Tibial nerve (tissue), 4 donors: ENCODE measurements around the gene PTPRCAP. TPM values are rescaled to one million over a fixed set of nuclear protein-coding genes. Genes with fewer than 3 reads are reported as not detected.
A peak's percentile ranks its signal among the peaks of the same experiment; 100 is the strongest.

Experiments
- DNase-seq, 2 donors: peaks; one replicate each; pipeline ENCODE4 v3.0.0-alpha.2; 2019; ENCODE audit warnings: low spot score in 2 of 2
- H3K27ac ChIP-seq, 4 donors: fragments of 200-600 bp; sonication (generic) in 3 of 4; one replicate each; pipeline ENCODE4 v1.5.1; 2017 to 2019; ENCODE audit warnings: mild to moderate bottlenecking in 1 of 4
- H3K27me3 ChIP-seq, 2 donors: fragments of 200-600 bp; sonication (generic) in 1 of 2; one replicate each; pipeline versions ENCODE4 v1.5.1 to v1.6.0; 2017 to 2019
- H3K36me3 ChIP-seq, 3 donors: fragments of 200-600 bp; sonication (generic); one replicate each; pipeline ENCODE4 v1.5.1; 2018 to 2019
- H3K4me1 ChIP-seq, 4 donors: fragments of 200-600 bp; sonication (generic) in 3 of 4; one replicate each; pipeline ENCODE4 v1.5.1; 2017 to 2019
- H3K4me3 ChIP-seq, 4 donors: fragments of 200-600 bp; sonication (generic) in 3 of 4; one replicate each; pipeline ENCODE4 v1.5.1; 2017 to 2019; ENCODE audit warnings: mild to moderate bottlenecking in 1 of 4, moderate library complexity in 1 of 4
- H3K9me3 ChIP-seq, 4 donors: fragments of 200-600 bp; sonication (generic) in 3 of 4; one replicate each; pipeline ENCODE4 v1.5.1; 2017 to 2019
- CTCF ChIP-seq, 5 experiments: fragments of 200-600 bp in 3 of 5; fragments of 450-650 bp in 2 of 5; sonication (generic) in 3 of 5; IDR thresholded peaks; one replicate each; pipeline ENCODE4 v1.5.1; 2016 to 2019; ENCODE audit warnings: antibody characterized with exemption in 5 of 5, mild to moderate bottlenecking in 3 of 5, moderate library complexity in 2 of 5
- EP300 ChIP-seq, 2 donors: sonication (generic); formaldehyde crosslinking; IDR thresholded peaks; one replicate each; pipeline ENCODE4 v1.6.1; 2017; ENCODE audit warnings: antibody characterized with exemption in 2 of 2, mild to moderate bottlenecking in 1 of 2
- POLR2A ChIP-seq, 2 donors: fragments of 450-650 bp; IDR thresholded peaks; one replicate each; pipeline ENCODE4 v1.6.1; 2017; ENCODE audit warnings: antibody characterized with exemption in 2 of 2, mild to moderate bottlenecking in 2 of 2, moderate library complexity in 2 of 2
- WGBS, 2 donors: methylation state at CpG; one replicate each; pipeline ENCODE4 v1.1.5; 2018; 5-methylcytosine and 5-hydroxymethylcytosine counted together
- total RNA-seq, 4 donors: library from RNA; depleted of rRNA; stranded (reverse); fragments of >200 nt; gene quantifications; one replicate each; pipeline ENCODE4 v1.1.0, GENCODE V29; 2016

Gene PTPRCAP
- total RNA-seq, 4 donors from 2014 or later = 6.9 to 18.0 (median 12.8) TPM

- 85 to 89% methylated on average over 16 to 18 of the region's 21 CpGs for WGBS, 2 donors
- no peak for TF ChIP-seq EP300 (IDR thresholded peaks at IDR 0.05)
- TF ChIP-seq POLR2A (IDR thresholded peaks at IDR 0.05) = no peak
- no peak for TF ChIP-seq CTCF (IDR thresholded peaks at IDR 0.05)
- no peaks in the 10 kb centered on the region for H3K9me3 ChIP-seq
Observed at GRCh38 chr11:67419325-67420049, 18.0 kb downstream of the PTPRCAP start.

GRCh38 chr11:67418476-67419281 lies 18.8 kb downstream of the PTPRCAP start:
- H3K4me1 ChIP-seq = peaks cover 0 to 64% (median 38%) of the 10 kb centered on the region in 4 donors
- no peaks in the 10 kb centered on the region for H3K9me3 ChIP-seq
- H3K27me3 ChIP-seq = peaks cover 0 to 11% of the 10 kb centered on the region in 2 donors
- 59 to 66% methylated on average over 17 to 21 of the region's 26 CpGs for WGBS, 2 donors
- TF ChIP-seq CTCF (IDR thresholded peaks at IDR 0.05) (no peak), EP300 (IDR thresholded peaks at IDR 0.05) (no peak), POLR2A (IDR thresholded peaks at IDR 0.05) (no peak)
- H3K36me3 ChIP-seq = no peaks in the 10 kb centered on the region
- DNase-seq = no peak
- peak overlapping the region in 3 of 4 donors; percentile 67 to 93 (median 83) for H3K27ac ChIP-seq
- no peak overlapping the region for H3K4me3 ChIP-seq

More at GRCh38 chr11:67419325-67420049, 18.0 kb downstream of the PTPRCAP start:
- Histone ChIP-seq H3K4me1 (peaks cover 0 to 62% (median 38%) of the 10 kb centered on the region in 4 donors), H3K36me3 (no peaks in the 10 kb centered on the region), H3K4me3 (no peak overlapping the region), H3K27me3 (peaks cover 0 to 9% of the 10 kb centered on the region in 2 donors), H3K27ac (peak overlapping the region in 3 of 4 donors; percentile 67 to 94 (median 93))
- DNase-seq = no peak

- Histone ChIP-seq H3K4me1 (peaks cover 0 to 73% (median 38%) of the 10 kb centered on the region in 4 donors), H3K9me3 (no peaks in the 10 kb centered on the region), H3K27ac (peak overlapping the region; percentile 44 to 93 (median 82)), H3K36me3 (no peaks in the 10 kb centered on the region), H3K27me3 (peaks cover 0 to 15% of the 10 kb centered on the region in 2 donors), H3K4me3 (no peak overlapping the region)
- TF ChIP-seq CTCF (IDR thresholded peaks at IDR 0.05) (no peak), POLR2A (IDR thresholded peaks at IDR 0.05) (no peak), EP300 (IDR thresholded peaks at IDR 0.05) (no peak)
- WGBS, 2 donors = 74% methylated on average over 4 of the region's 12 CpGs; no CpG with 5 or more reads in 1 of the 2 donors
- no peak for DNase-seq
Observed at GRCh38 chr11:67417425-67417824, 20.1 kb downstream of the PTPRCAP start.

- H3K4me1 ChIP-seq = peaks cover 0 to 77% (median 38%) of the 10 kb centered on the region in 4 donors
- DNase-seq = peak in 1 of 2 donors; percentile 24
- TF ChIP-seq EP300 (IDR thresholded peaks at IDR 0.05) (peak in 1 of 2 donors; percentile 50), CTCF (IDR thresholded peaks at IDR 0.05) (no peak), POLR2A (IDR thresholded peaks at IDR 0.05) (peak in 1 of 2 donors; percentile 6)
- peak overlapping the region in 1 of 4 donors; percentile 49 for H3K4me3 ChIP-seq
- H3K27me3 ChIP-seq = peaks cover 0 to 20% of the 10 kb centered on the region in 2 donors
- 24 to 40% methylated on average over 21 of the region's 21 CpGs for WGBS, 2 donors
- H3K36me3 ChIP-seq = no peaks in the 10 kb centered on the region
- no peaks in the 10 kb centered on the region for H3K9me3 ChIP-seq
- peak overlapping the region; percentile 56 to 93 (median 82) for H3K27ac ChIP-seq
Observed at GRCh38 chr11:67416416-67417335, 20.8 kb downstream of the PTPRCAP start.
